PC-9 (cell line): ENCODE measurements around the gene LPAR1. TPM values are rescaled to one million over a fixed set of nuclear protein-coding genes. Genes with fewer than 3 reads are reported as not detected.
A peak's percentile ranks its signal among the peaks of the same experiment; 100 is the strongest.

Experiments
- BruUV-seq: library from RNA; stranded (reverse); fragments of 400-500 nt; replicated peaks from 2 replicates; lab custom pipeline; 2021; lab: Mats Ljungman, UMichigan
- CTCF ChIA-PET: fragments of 300-600 bp; sonication (Branson Sonifier 250); formaldehyde crosslinking; loops from one replicate; lab custom pipeline; 2022; ENCODE audit warnings: antibody characterized with exemption; lab: Charles Lee
- POLR2A ChIA-PET: fragments of 300-600 bp; sonication (Branson Sonifier 250); formaldehyde crosslinking; loops from one replicate; lab custom pipeline; 2022; ENCODE audit warnings: antibody characterized with exemption; ENCODE audit not compliant: unreplicated experiment; lab: Charles Lee
- DNase-seq, 2 experiments: peaks; one replicate each; pipeline versions ENCODE4 v3.0.0 to v3.0.0-alpha.2; 2015 to 2022; ENCODE audit warnings: mixed read lengths in 1 of 2
- H2AFZ ChIP-seq: fragments of 200-600 bp; sonication (generic); 2 replicates; pipeline ENCODE4 v1.8.1; 2017; ENCODE audit warnings: antibody characterized with exemption
- H3F3A ChIP-seq: fragments of 200-600 bp; sonication (generic); 2 replicates; pipeline ENCODE4 v1.8.1; 2017; ENCODE audit warnings: antibody characterized with exemption, mild to moderate bottlenecking, low read depth; ENCODE audit not compliant: insufficient read depth
- H3K27ac ChIP-seq: fragments of 200-600 bp; sonication (generic); 2 replicates; pipeline ENCODE4 v1.6.1; 2016; ENCODE audit warnings: mixed run types
- H3K27me3 ChIP-seq: fragments of 200-600 bp; sonication (generic); 2 replicates; pipeline ENCODE4 v1.6.1; 2016; ENCODE audit warnings: low read depth, mixed run types; ENCODE audit not compliant: insufficient read depth
- H3K36me3 ChIP-seq: fragments of 200-600 bp; sonication (generic); 2 replicates; pipeline ENCODE4 v1.6.1; 2016; ENCODE audit warnings: low read depth, mixed run types
- H3K4me1 ChIP-seq: fragments of 200-600 bp; sonication (generic); replicated peaks from 2 replicates; pipeline ENCODE4 v1.6.1; 2016; ENCODE audit warnings: mixed run types; ENCODE audit not compliant: insufficient read depth
- H3K4me2 ChIP-seq: fragments of 200-600 bp; sonication (generic); 2 replicates; pipeline ENCODE4 v1.6.1; 2017; ENCODE audit warnings: mixed run types
- H3K4me3 ChIP-seq: fragments of 200-600 bp; sonication (generic); 2 replicates; pipeline ENCODE4 v1.6.1; 2016; ENCODE audit warnings: mixed run types
- H3K79me2 ChIP-seq: fragments of 200-600 bp; sonication (generic); 2 replicates; pipeline ENCODE4 v1.6.1; 2017; ENCODE audit warnings: low read depth, mixed run types
- H3K9me2 ChIP-seq: fragments of 200-600 bp; sonication (generic); 2 replicates; pipeline ENCODE4 v1.8.1; 2017; ENCODE audit warnings: mild to moderate bottlenecking; ENCODE audit not compliant: insufficient read depth
- H3K9me3 ChIP-seq: fragments of 200-600 bp; sonication (generic); 2 replicates; pipeline ENCODE4 v1.8.1; 2016; ENCODE audit warnings: low read depth; ENCODE audit not compliant: insufficient read depth
- H4K20me1 ChIP-seq: fragments of 200-600 bp; sonication (generic); 2 replicates; pipeline ENCODE4 v1.8.1; 2017; ENCODE audit not compliant: insufficient read depth
- CTCF ChIP-seq: fragments of 200-600 bp; sonication (generic); conservative IDR thresholded peaks from 2 replicates; pipeline ENCODE4 v1.6.1; 2017; ENCODE audit warnings: mixed run types, antibody characterized with exemption, mild to moderate bottlenecking, moderate library complexity
- EZH2 ChIP-seq: fragments of 200-600 bp; sonication (generic); IDR thresholded peaks from 2 replicates; pipeline ENCODE4 v1.8.0; 2017; ENCODE audit warnings: antibody characterized with exemption, low read depth
- intact Hi-C: fragments of 100-400 bp; cut with micrococcal nuclease; formaldehyde crosslinking; loops from one replicate; pipeline ENCODE4 v1.10.0; 2022; ENCODE audit not compliant: unreplicated experiment
- total RNA-seq: library from RNA; stranded (reverse); gene quantifications from 2 replicates; pipeline ENCODE4 v1.2.3, GENCODE V29; 2021

Gene LPAR1
- total RNA-seq, 1 experiment from 2014 or later, result 11.8 TPM

DNA sequence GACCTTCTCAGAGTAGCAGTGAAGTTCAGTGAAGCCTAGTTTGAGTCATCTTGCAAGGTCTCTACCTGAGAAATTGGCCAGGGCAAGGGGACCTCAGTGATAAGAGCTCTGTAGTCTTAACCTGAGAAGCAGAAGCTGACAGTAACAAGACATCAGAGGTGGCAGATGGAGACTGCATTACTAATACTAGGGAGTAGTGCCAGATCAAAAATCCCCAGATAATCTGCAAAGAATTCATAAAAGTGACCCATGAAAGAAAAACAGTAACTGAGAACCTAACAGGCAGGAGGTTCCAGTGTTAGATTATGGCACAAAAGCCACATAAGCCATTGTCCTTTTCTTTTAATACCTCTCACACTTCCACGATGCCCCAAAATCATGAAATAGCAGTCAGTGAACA lies 194.1 kb downstream of the LPAR1 start:
- POLR2A ChIA-PET, result no interaction called here
- Histone ChIP-seq H3K4me1 (no peaks in the 10 kb centered on the region), H3K79me2 (no peaks in the 10 kb centered on the region), H2AFZ (no peak overlapping the region), H3K27me3 (no peaks in the 10 kb centered on the region), H3K4me3 (no peak overlapping the region), H3K9me2 (no peaks in the 10 kb centered on the region), H3K4me2 (no peak overlapping the region), H3K9me3 (no peaks in the 10 kb centered on the region; the same call in none of the 2 replicates), H4K20me1 (no peaks in the 10 kb centered on the region), H3K27ac (no peak overlapping the region), H3F3A (no peaks in the 10 kb centered on the region), H3K36me3 (no peaks in the 10 kb centered on the region)
- DNase-seq, result no peak
- CTCF ChIA-PET, result no interaction called here
- intact Hi-C loops, result no loop called here
- no TSS peak for BruUV-seq
- TF ChIP-seq EZH2 (no peak), CTCF (no peak)

DNA sequence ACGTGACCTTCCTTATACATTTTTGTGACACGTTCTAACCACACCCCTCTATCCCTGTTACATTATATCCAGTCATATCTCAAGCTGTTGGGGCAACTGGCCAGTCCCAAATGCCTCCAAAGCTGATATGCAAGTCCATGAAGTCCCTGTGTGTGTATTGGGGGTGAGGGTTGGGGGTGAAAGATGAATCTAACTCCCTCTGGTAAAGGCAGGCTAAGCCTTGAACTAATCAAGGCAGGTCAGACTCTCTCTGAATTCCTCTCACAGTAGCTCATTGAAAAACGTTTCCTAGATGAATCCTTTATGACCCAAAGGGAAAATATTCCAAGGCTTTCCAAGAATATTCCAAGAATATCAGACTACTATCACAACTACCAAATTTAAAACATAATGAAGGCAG lies 195.3 kb downstream of the LPAR1 start:
- TF ChIP-seq EZH2 (no peak), CTCF (no peak)
- H3K27ac ChIP-seq, result no peak overlapping the region
- no peak overlapping the region for H3K4me3 ChIP-seq
- H3K79me2 ChIP-seq, result no peaks in the 10 kb centered on the region
- no peaks in the 10 kb centered on the region for H4K20me1 ChIP-seq
- H3K27me3 ChIP-seq, result no peaks in the 10 kb centered on the region
- ChIA-PET CTCF (no interaction called here), POLR2A (no interaction called here)
- intact Hi-C loops, result loop anchor here (1.0 kb wide), 1 partner anchor 456 kb away; no protein-coding TSS in a partner anchor
- no peak overlapping the region for H2AFZ ChIP-seq
- H3K4me1 ChIP-seq, result no peaks in the 10 kb centered on the region
- H3K36me3 ChIP-seq, result no peaks in the 10 kb centered on the region
- BruUV-seq, result no TSS peak
- DNase-seq, result no peak
- no peaks in the 10 kb centered on the region for H3F3A ChIP-seq
- no peaks in the 10 kb centered on the region for H3K9me2 ChIP-seq
- peaks cover 3% of the 10 kb centered on the region; the same call in 1 of the 2 replicates for H3K9me3 ChIP-seq
- H3K4me2 ChIP-seq, result no peak overlapping the region

DNA sequence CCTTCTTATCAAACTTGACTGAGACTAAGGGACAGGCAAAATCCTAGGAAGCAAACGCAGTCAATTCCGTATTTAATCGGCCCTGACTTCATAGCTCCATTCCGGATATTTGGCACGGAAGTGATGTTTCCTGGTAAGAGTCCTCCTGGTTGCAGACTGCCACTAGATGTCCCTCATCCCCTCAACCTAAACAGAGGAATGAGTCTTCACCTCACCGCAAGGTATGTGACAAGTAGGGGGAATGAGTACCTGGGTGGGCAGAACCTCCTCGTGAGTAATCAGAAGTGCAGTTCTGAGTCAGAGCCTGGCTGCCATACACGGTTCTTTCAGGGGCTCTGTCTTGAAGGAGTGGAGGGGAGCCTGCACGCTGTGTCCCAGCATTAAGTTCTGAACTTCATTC lies 196.1 kb downstream of the LPAR1 start:
- Histone ChIP-seq H3K27ac (no peak overlapping the region), H3K4me1 (no peaks in the 10 kb centered on the region), H3K4me3 (no peak overlapping the region), H3K9me2 (no peaks in the 10 kb centered on the region), H3K79me2 (no peaks in the 10 kb centered on the region), H3F3A (no peaks in the 10 kb centered on the region), H3K9me3 (peaks cover 3% of the 10 kb centered on the region; the same call in 1 of the 2 replicates), H3K36me3 (no peaks in the 10 kb centered on the region), H3K4me2 (no peak overlapping the region), H4K20me1 (no peaks in the 10 kb centered on the region), H2AFZ (no peak overlapping the region), H3K27me3 (no peaks in the 10 kb centered on the region)
- TF ChIP-seq EZH2, result no peak
- no peak for TF ChIP-seq CTCF
- peak in 1 of 2 experiments; percentile 18 for DNase-seq
- no TSS peak for BruUV-seq
- ChIA-PET POLR2A (no interaction called here), CTCF (no interaction called here)
- intact Hi-C loops, result loop anchor here (1.0 kb wide), 1 partner anchor 457 kb away; no protein-coding TSS in a partner anchor
